T-cell (primary cell): ENCODE measurements around the gene KRT35. TPM values are rescaled to one million over a fixed set of nuclear protein-coding genes. Genes with fewer than 3 reads are reported as not detected.
A peak's percentile ranks its signal among the peaks of the same experiment; 100 is the strongest.

ENCODE experiments used
- ATAC-seq, 4 experiments: fragments of 200-7000 bp in 3 of 4; fragments of 150-1000 bp in 1 of 4; cut with Tn5 transposase; replicated peaks in 1 of 4; 1 replicate in 3 of 4; 2 replicates in 1 of 4; pipeline ENCODE4 v1.10.0; 2021; ENCODE audit warnings: moderate library complexity in 3 of 4, mild to moderate bottlenecking in 2 of 4, moderate number of reproducible peaks in 1 of 4
- CTCF ChIA-PET, 2 donors: fragments of 300-600 bp; sonication (Branson Sonifier 250); formaldehyde crosslinking; loops; one replicate each; lab custom pipeline; 2022; ENCODE audit warnings: antibody characterized with exemption in 2 of 2; lab: Charles Lee
- POLR2A ChIA-PET, 2 donors: fragments of 300-600 bp; sonication (Branson Sonifier 250); formaldehyde crosslinking; loops; one replicate each; lab custom pipeline; 2022; ENCODE audit warnings: antibody characterized with exemption in 2 of 2; lab: Charles Lee
- DNase-seq, 35 experiments: peaks; one replicate each; pipeline versions ENCODE4 v3.0.0 to v3.0.0-alpha.2; 2013 to 2023
- H3K27ac ChIP-seq: one replicate; pipeline ENCODE4 v1.5.1; 2013; ENCODE audit warnings: low read length
- H3K27me3 ChIP-seq, 2 experiments: replicated peaks in 1 of 2; 1 replicate in 1 of 2; 2 replicates in 1 of 2; pipeline versions ENCODE4 v1.6.1 to v1.7.0; 2013; ENCODE audit warnings: low read length in 1 of 2, mixed read lengths in 1 of 2; ENCODE audit not compliant: control insufficient read depth in 2 of 2, insufficient read depth in 2 of 2; ENCODE audit errors: extremely low read depth in 1 of 2
- H3K36me3 ChIP-seq, 2 donors: 1 replicate in 1 of 2; 2 replicates in 1 of 2; pipeline versions ENCODE4 v1.6.1 to v1.7.0; 2013; ENCODE audit warnings: low read length in 1 of 2; ENCODE audit not compliant: control insufficient read depth in 2 of 2, insufficient read depth in 1 of 2; ENCODE audit errors: extremely low read depth in 1 of 2
- H3K4me1 ChIP-seq, 2 experiments: 1 replicate in 1 of 2; 2 replicates in 1 of 2; pipeline versions ENCODE4 v1.6.1 to v1.7.0; 2013; ENCODE audit warnings: low read length in 2 of 2, mixed read lengths in 1 of 2; ENCODE audit not compliant: insufficient read depth in 2 of 2, control insufficient read depth in 1 of 2; ENCODE audit errors: extremely low read depth in 1 of 2
- H3K4me3 ChIP-seq, 2 donors: 1 replicate in 1 of 2; 2 replicates in 1 of 2; pipeline versions ENCODE4 v1.5.1 to v1.7.0; 2013; ENCODE audit warnings: mild to moderate bottlenecking in 2 of 2, low read length in 1 of 2, moderate library complexity in 1 of 2; ENCODE audit not compliant: control insufficient read depth in 1 of 2; ENCODE audit errors: extremely low read depth in 1 of 2
- H3K9me3 ChIP-seq: 2 replicates; pipeline ENCODE4 v1.7.0; 2013
- H3K27ac Mint-ChIP-seq, 2 donors: one replicate each; pipeline ENCODE4 v1.8.0; 2020 to 2021; ENCODE audit warnings: mild to moderate bottlenecking in 2 of 2, mixed read lengths in 2 of 2
- H3K27me3 Mint-ChIP-seq, 2 donors: one replicate each; pipeline ENCODE4 v1.8.0; 2021 to 2022; ENCODE audit warnings: mixed read lengths in 2 of 2
- H3K36me3 Mint-ChIP-seq: one replicate; pipeline ENCODE4 v1.8.0; 2021; ENCODE audit warnings: mixed read lengths
- H3K4me1 Mint-ChIP-seq, 3 donors: one replicate each; pipeline ENCODE4 v1.8.0; 2020 to 2022; ENCODE audit warnings: mixed read lengths in 3 of 3, mild to moderate bottlenecking in 1 of 3
- H3K4me3 Mint-ChIP-seq, 3 donors: one replicate each; pipeline ENCODE4 v1.8.0; 2020 to 2022; ENCODE audit warnings: mild to moderate bottlenecking in 3 of 3, mixed read lengths in 3 of 3, moderate library complexity in 3 of 3
- H3K9me3 Mint-ChIP-seq, 3 donors: one replicate each; pipeline ENCODE4 v1.8.0; 2020 to 2022; ENCODE audit warnings: mixed read lengths in 3 of 3
- WGBS: methylation state at CpG from one replicate; pipeline ENCODE4 v1.1.5; 2013; ENCODE audit warnings: missing lambda C conversion rate; ENCODE audit not compliant: insufficient coverage; 5-methylcytosine and 5-hydroxymethylcytosine counted together
- total RNA-seq, 35 experiments: library from RNA in 6 of 35; stranded (reverse) in 6 of 35; fragments of 120-200 nt in 1 of 35; gene quantifications; one replicate each; pipeline versions ENCODE4 v1.2.1 to v1.2.4 and lab custom pipeline; 2013 to 2026

Gene KRT35
- total RNA-seq, 5 donors from 2014 or later (not counting 1 experiment from before 2014, with no cell fraction given): not detected

GRCh38 chr17:41523787-41524186 is 42.8 kb upstream of the KRT35 start:
- H3K36me3 Mint-ChIP-seq: no peaks in the 10 kb centered on the region
- no peaks in the 10 kb centered on the region for H3K36me3 ChIP-seq
- no peak for DNase-seq
- peaks cover 17 to 26% of the 10 kb centered on the region in 2 donors for H3K27me3 Mint-ChIP-seq
- H3K9me3 Mint-ChIP-seq: no peaks in the 10 kb centered on the region
- no peak overlapping the region for H3K27ac Mint-ChIP-seq
- peaks cover 0 to 65% of the 10 kb centered on the region in 2 experiments for H3K27me3 ChIP-seq
- ChIA-PET CTCF (no interaction called here), POLR2A (no interaction called here)
- H3K4me1 Mint-ChIP-seq: peaks cover 5 to 12% (median 10%) of the 10 kb centered on the region in 3 donors
- WGBS: 91% methylated on average over 19 of the region's 19 CpGs
- no peak overlapping the region for H3K4me3 Mint-ChIP-seq
- peaks cover 0 to 16% of the 10 kb centered on the region in 2 experiments for H3K4me1 ChIP-seq
- H3K9me3 ChIP-seq: no peaks in the 10 kb centered on the region
- no peak for ATAC-seq
- H3K4me3 ChIP-seq: no peak overlapping the region
- no peak overlapping the region for H3K27ac ChIP-seq

GRCh38 chr17:41523225-41523593 is 42.3 kb upstream of the KRT35 start:
- no peak overlapping the region for H3K4me3 Mint-ChIP-seq
- no peak overlapping the region for H3K27ac Mint-ChIP-seq
- WGBS: no CpG with 5 or more reads among the region's 4 CpGs

DNA sequence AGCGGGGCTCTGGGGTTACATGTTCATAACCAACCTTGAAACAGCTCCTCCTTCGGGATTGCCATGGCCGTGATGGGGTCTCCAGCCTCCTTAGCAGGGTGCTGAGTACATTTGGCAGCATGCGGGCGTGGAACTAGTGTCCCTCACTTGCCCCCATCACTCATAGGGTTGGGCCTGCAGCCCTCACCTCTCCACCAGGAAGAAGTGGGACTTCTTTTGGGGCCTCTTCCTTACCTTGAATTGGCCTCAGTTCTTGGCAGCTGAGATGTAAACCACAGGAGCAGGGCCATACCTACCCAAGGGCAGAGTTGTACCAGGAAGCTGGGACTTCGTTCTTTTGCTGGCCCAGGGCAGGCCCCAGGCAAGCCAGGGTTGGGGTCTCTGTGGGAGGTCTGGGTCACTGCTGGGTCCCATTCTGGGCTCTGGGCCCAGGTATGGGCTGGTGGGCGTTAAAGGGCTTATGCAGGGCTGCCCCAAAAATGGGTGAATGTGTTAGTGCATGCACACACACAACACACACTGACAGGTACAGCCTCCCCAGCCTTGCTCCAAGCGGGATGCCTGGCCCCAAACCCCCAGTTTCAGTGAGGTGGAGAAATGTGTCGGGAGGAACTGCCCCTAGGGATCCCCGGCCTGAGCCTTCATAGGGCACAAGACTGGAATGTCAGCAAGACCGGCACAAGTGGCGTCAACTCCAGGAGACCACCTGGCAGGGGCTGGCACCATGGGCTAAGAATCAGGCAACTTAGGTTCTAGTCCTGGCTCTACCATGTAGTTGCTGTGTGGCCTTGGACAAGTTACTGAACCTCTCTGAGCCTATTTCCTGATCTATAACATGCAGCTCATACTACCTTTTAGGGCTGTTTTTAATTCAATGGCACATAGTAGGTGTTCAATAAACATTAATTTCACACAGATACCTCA is 41.6 kb upstream of the KRT35 start:
- POLR2A ChIA-PET: no interaction called here
- no peak overlapping the region for H3K4me3 Mint-ChIP-seq
- Histone ChIP-seq H3K9me3 (no peaks in the 10 kb centered on the region), H3K36me3 (no peaks in the 10 kb centered on the region), H3K27ac (no peak overlapping the region), H3K4me3 (no peak overlapping the region), H3K27me3 (peaks cover 0 to 58% of the 10 kb centered on the region in 2 experiments), H3K4me1 (peaks cover 0 to 7% of the 10 kb centered on the region in 2 experiments)
- H3K4me1 Mint-ChIP-seq: peaks cover 0 to 7% (median 6%) of the 10 kb centered on the region in 3 donors
- no peak overlapping the region for H3K27ac Mint-ChIP-seq
- no peaks in the 10 kb centered on the region for H3K36me3 Mint-ChIP-seq
- H3K27me3 Mint-ChIP-seq: peaks cover 11 to 15% of the 10 kb centered on the region in 2 donors
- CTCF ChIA-PET: no interaction called here
- no peaks in the 10 kb centered on the region for H3K9me3 Mint-ChIP-seq
- no peak for ATAC-seq
- WGBS: 79% methylated on average over 10 of the region's 12 CpGs
- no peak for DNase-seq

More at GRCh38 chr17:41523225-41523593, 42.3 kb upstream of the KRT35 start:
- no peak for ATAC-seq
- H3K4me1 ChIP-seq: peaks cover 0 to 13% of the 10 kb centered on the region in 2 experiments
- DNase-seq: no peak
- Mint-ChIP-seq H3K4me1 (peaks cover 1 to 8% (median 8%) of the 10 kb centered on the region in 3 donors), H3K27me3 (peaks cover 11 to 20% of the 10 kb centered on the region in 2 donors), H3K36me3 (no peaks in the 10 kb centered on the region), H3K9me3 (no peaks in the 10 kb centered on the region)
- peaks cover 0 to 61% of the 10 kb centered on the region in 2 experiments for H3K27me3 ChIP-seq
- ChIA-PET CTCF (no interaction called here), POLR2A (no interaction called here)
- no peak overlapping the region for H3K27ac ChIP-seq
- H3K36me3 ChIP-seq: no peaks in the 10 kb centered on the region
- no peak overlapping the region for H3K4me3 ChIP-seq
- H3K9me3 ChIP-seq: no peaks in the 10 kb centered on the region

- no peaks in the 10 kb centered on the region for H3K4me1 ChIP-seq
- H3K4me3 ChIP-seq: no peak overlapping the region
- no peaks in the 10 kb centered on the region for H3K9me3 ChIP-seq
- Mint-ChIP-seq H3K27ac (no peak overlapping the region), H3K36me3 (no peaks in the 10 kb centered on the region), H3K9me3 (no peaks in the 10 kb centered on the region), H3K4me1 (peaks cover 0 to 1% (median 0%) of the 10 kb centered on the region in 3 donors), H3K27me3 (peaks cover 7 to 8% of the 10 kb centered on the region in 2 donors), H3K4me3 (no peak overlapping the region)
- peaks cover 0 to 55% of the 10 kb centered on the region in 2 experiments for H3K27me3 ChIP-seq
- DNase-seq: no peak
- H3K27ac ChIP-seq: no peak overlapping the region
- no peaks in the 10 kb centered on the region for H3K36me3 ChIP-seq
- WGBS: 53% methylated on average over 4 of the region's 6 CpGs
- ChIA-PET POLR2A (no interaction called here), CTCF (no interaction called here)
- no peak for ATAC-seq
These were observed 40.8 kb upstream of the KRT35 start for GRCh38 chr17:41521574-41522261.

- H3K4me3 ChIP-seq: no peak overlapping the region
- CTCF ChIA-PET: no interaction called here
- 82% methylated on average over 7 of the region's 10 CpGs for WGBS
These were observed 40.0 kb upstream of the KRT35 start for GRCh38 chr17:41520821-41521521.

More at GRCh38 chr17:41520821-41521521, 40.0 kb upstream of the KRT35 start:
- DNase-seq (no peak), ATAC-seq (peak in 1 of 4 experiments; percentile 13)
- Mint-ChIP-seq H3K4me3 (no peak overlapping the region), H3K27ac (no peak overlapping the region), H3K36me3 (no peaks in the 10 kb centered on the region), H3K9me3 (no peaks in the 10 kb centered on the region), H3K4me1 (peaks cover 0 to 1% (median 0%) of the 10 kb centered on the region in 3 donors), H3K27me3 (peaks cover 7 to 8% of the 10 kb centered on the region in 2 donors)
- POLR2A ChIA-PET: no interaction called here
- Histone ChIP-seq H3K4me1 (no peaks in the 10 kb centered on the region), H3K27me3 (peaks cover 0 to 54% of the 10 kb centered on the region in 2 experiments), H3K9me3 (no peaks in the 10 kb centered on the region), H3K27ac (no peak overlapping the region), H3K36me3 (no peaks in the 10 kb centered on the region)
